ENCODE results near the gene ALG8.
"Not testable (repeated sequence)": the region's sequence is repeated elsewhere in the genome, so short reads cannot be mapped to it uniquely, and the experiment has no call there.

Gene ALG8

GRCh38 chr11:78139422-78140391 is at the start of gene ALG8:
ALG8 (minus strand) TSS chr11:78139626; CDS start chr11:78139588, 38 bp downstream.
- DNase-seq: peak; percentile 97

- DNase-seq: peak; percentile 92 to 93
Measured at GRCh38 chr11:78188286-78189173, 49.1 kb upstream of the ALG8 start, which contains the start of the genes KCTD21 and USP35. KCTD21 (minus strand) TSS chr11:78188626; CDS start chr11:78174554, 14,072 bp downstream. USP35 (plus strand) TSS chr11:78188919; CDS start chr11:78196246, 7,327 bp downstream.

- DNase-seq: peak; percentile 70 to 82
Measured at GRCh38 chr11:78187366-78188285, 48.2 kb upstream of the ALG8 start.

GRCh38 chr11:78181185-78181584 is 41.8 kb upstream of the ALG8 start:
- DNase-seq: no peak

- no peak for DNase-seq
Measured at GRCh38 chr11:78180751-78181150, 41.3 kb upstream of the ALG8 start.

GRCh38 chr11:78179459-78180071 is 40.1 kb upstream of the ALG8 start:
- DNase-seq: no peak

- DNase-seq: no peak
Measured at GRCh38 chr11:78177216-78177615, 37.8 kb upstream of the ALG8 start.

- DNase-seq: no peak
Measured at GRCh38 chr11:78176605-78177141, 37.2 kb upstream of the ALG8 start.

GRCh38 chr11:78175862-78176261 is 36.4 kb upstream of the ALG8 start:
- DNase-seq: not testable (repeated sequence)

- no peak for DNase-seq
Measured at GRCh38 chr11:78171951-78172350, 32.5 kb upstream of the ALG8 start.

- no peak for DNase-seq
Measured at GRCh38 chr11:78170874-78171549, 31.6 kb upstream of the ALG8 start.

GRCh38 chr11:78170413-78170812 is 31.0 kb upstream of the ALG8 start:
- no peak for DNase-seq

GRCh38 chr11:78168539-78169477 is 29.4 kb upstream of the ALG8 start:
- DNase-seq: no peak

- no peak for DNase-seq
Measured at GRCh38 chr11:78166855-78167469, 27.5 kb upstream of the ALG8 start.

- no peak for DNase-seq
Measured at GRCh38 chr11:78164471-78164870, 25.0 kb upstream of the ALG8 start.

GRCh38 chr11:78163828-78164227 is 24.4 kb upstream of the ALG8 start:
- no peak for DNase-seq

- no peak for DNase-seq
Measured at GRCh38 chr11:78161962-78162371, 22.5 kb upstream of the ALG8 start.

GRCh38 chr11:78161346-78161745 is 21.9 kb upstream of the ALG8 start:
- DNase-seq: no peak

GRCh38 chr11:78160557-78160956 is 21.1 kb upstream of the ALG8 start:
- DNase-seq: no peak
